Neural cell (in vitro differentiated cells): ENCODE data around the gene MOB3B. TPM values are rescaled to one million over a fixed set of nuclear protein-coding genes. Genes with fewer than 3 reads are reported as not detected.

Source experiments
- H2AFZ ChIP-seq: fragments of 200-600, 300-800 bp; sonication (generic), shearing (Covaris generic); 2 replicates; pipeline ENCODE4 v1.6.0; 2014; ENCODE audit warnings: low read depth, mild to moderate bottlenecking, antibody characterized with exemption, low read length, moderate library complexity
- H3F3A ChIP-seq: fragments of 200-600 bp; shearing (Covaris generic); 2 replicates; pipeline ENCODE4 v1.6.1; 2016; ENCODE audit warnings: mild to moderate bottlenecking, moderate library complexity, mixed read lengths, antibody characterized with exemption, low read length; ENCODE audit not compliant: insufficient read depth, poor library complexity, severe bottlenecking
- H3K27ac ChIP-seq: fragments of 200-600, 300-800 bp; sonication (generic), shearing (Covaris generic); 2 replicates; pipeline ENCODE4 v1.5.1; 2014; ENCODE audit warnings: mild to moderate bottlenecking, low read length, moderate library complexity
- H3K27me3 ChIP-seq: fragments of 300-800, 200-600 bp; sonication (generic), shearing (Covaris generic); 2 replicates; pipeline ENCODE4 v1.6.0; 2014; ENCODE audit warnings: mild to moderate bottlenecking, low read depth, low read length, moderate library complexity; ENCODE audit not compliant: insufficient read depth
- H3K36me3 ChIP-seq: fragments of 300-800, 200-600 bp; sonication (generic), shearing (Covaris generic); 2 replicates; pipeline ENCODE4 v1.5.1; 2014; ENCODE audit warnings: mild to moderate bottlenecking, antibody characterized with exemption, low read length, moderate library complexity; ENCODE audit not compliant: insufficient read depth
- H3K4me2 ChIP-seq: fragments of 300-800, 200-600 bp; sonication (generic), shearing (Covaris generic); 2 replicates; pipeline ENCODE4 v1.6.0; 2014; ENCODE audit warnings: mild to moderate bottlenecking, low read length
- H3K4me3 ChIP-seq: fragments of 300-800, 200-600 bp; sonication (generic), shearing (Covaris generic); 2 replicates; pipeline ENCODE4 v1.5.1; 2014; ENCODE audit warnings: mild to moderate bottlenecking, low read length, moderate library complexity
- H3K79me2 ChIP-seq: fragments of 200-600 bp; shearing (Covaris generic); replicated peaks from 2 replicates; pipeline ENCODE4 v1.6.0; 2014; ENCODE audit warnings: mild to moderate bottlenecking, low read length, moderate library complexity; ENCODE audit not compliant: insufficient read depth
- H3K9ac ChIP-seq: fragments of 300-800, 200-600 bp; sonication (generic), shearing (Covaris generic); 2 replicates; pipeline ENCODE4 v1.6.1; 2016; ENCODE audit warnings: mild to moderate bottlenecking, low read length, mixed read lengths
- H3K9me2 ChIP-seq: fragments of 200-600 bp; shearing (Covaris generic); 2 replicates; pipeline ENCODE4 v1.6.1; 2016; ENCODE audit warnings: mild to moderate bottlenecking, low read length, mixed read lengths; ENCODE audit not compliant: insufficient read depth
- H3K9me3 ChIP-seq: fragments of 200-600, 300-800 bp; sonication (generic), shearing (Covaris generic); 2 replicates; pipeline ENCODE4 v1.6.1; 2016; ENCODE audit warnings: mild to moderate bottlenecking, mixed run types, low read length, moderate library complexity, mixed read lengths
- H4K20me1 ChIP-seq: fragments of 200-600 bp; shearing (Covaris generic); 2 replicates; pipeline ENCODE4 v1.6.1; 2016; ENCODE audit warnings: mild to moderate bottlenecking, mixed run types; ENCODE audit not compliant: insufficient read depth
- CTCF ChIP-seq: fragments of 450-650 bp; IDR thresholded peaks from 2 replicates; pipeline ENCODE4 v1.5.1; 2014; ENCODE audit warnings: antibody characterized with exemption, mild to moderate bottlenecking, moderate library complexity; ENCODE audit not compliant: poor library complexity, severe bottlenecking
- EP300 ChIP-seq: fragments of 450-650 bp; conservative IDR thresholded peaks from 2 replicates; pipeline ENCODE4 v1.6.1; 2014; ENCODE audit warnings: antibody characterized with exemption, mild to moderate bottlenecking, moderate library complexity; ENCODE audit not compliant: poor library complexity, severe bottlenecking
- EZH2 ChIP-seq: fragments of 200-600, 300-800 bp; shearing (Covaris generic), sonication (generic); IDR thresholded peaks from 2 replicates; pipeline ENCODE4 v1.6.1; 2014; ENCODE audit warnings: antibody characterized with exemption, low read length, borderline replicate concordance, mild to moderate bottlenecking; ENCODE audit not compliant: insufficient read depth, poor library complexity, severe bottlenecking
- POLR2AphosphoS5 ChIP-seq: IDR thresholded peaks from 2 replicates; pipeline ENCODE4 v1.6.1; 2012
- RAD21 ChIP-seq: fragments of 450-650 bp; conservative IDR thresholded peaks from 2 replicates; pipeline ENCODE4 v1.6.1; 2014; ENCODE audit warnings: antibody characterized with exemption, mild to moderate bottlenecking, moderate library complexity
- REST ChIP-seq: IDR thresholded peaks from 2 replicates; pipeline ENCODE4 v1.6.1; 2012; ENCODE audit warnings: borderline replicate concordance
- SMC3 ChIP-seq: fragments of 450-650 bp; conservative IDR thresholded peaks from 2 replicates; pipeline ENCODE4 v1.6.1; 2014; ENCODE audit warnings: antibody characterized with exemption, mild to moderate bottlenecking, moderate library complexity; ENCODE audit not compliant: poor library complexity
- TAF1 ChIP-seq: IDR thresholded peaks from 2 replicates; pipeline ENCODE4 v1.6.1; 2012; ENCODE audit warnings: low read depth
- polyA plus RNA-seq: library from polyadenylated mRNA; depleted of rRNA; stranded (reverse); fragments of >200 nt; gene quantifications from 2 replicates; pipeline ENCODE4 v1.2.3, GENCODE V29; 2014

Gene MOB3B
- polyA plus RNA-seq, 1 donor from 2014 or later: 1.8 TPM

GRCh38 chr9:27293996-27294395 is 235.6 kb downstream of the MOB3B start:
- H3K9me2 ChIP-seq: no peaks in the 10 kb centered on the region
- H3K36me3 ChIP-seq: no peaks in the 10 kb centered on the region
- H4K20me1 ChIP-seq: no peaks in the 10 kb centered on the region

GRCh38 chr9:27292659-27293405 is 236.8 kb downstream of the MOB3B start:
- H3K27me3 ChIP-seq: no peaks in the 10 kb centered on the region
- H2AFZ ChIP-seq: no peak overlapping the region
- H3F3A ChIP-seq: no peaks in the 10 kb centered on the region
- no peaks in the 10 kb centered on the region for H3K79me2 ChIP-seq
- H3K9me3 ChIP-seq: no peaks in the 10 kb centered on the region
- H3K4me3 ChIP-seq: no peak overlapping the region
- TF ChIP-seq POLR2AphosphoS5 (no peak), REST (no peak), RAD21 (no peak), SMC3 (no peak), EP300 (no peak)
- H3K36me3 ChIP-seq: no peaks in the 10 kb centered on the region
- no peak overlapping the region for H3K27ac ChIP-seq
- H3K4me2 ChIP-seq: no peak overlapping the region
- no peak overlapping the region for H3K9ac ChIP-seq
- no peaks in the 10 kb centered on the region for H3K9me2 ChIP-seq
- H4K20me1 ChIP-seq: no peaks in the 10 kb centered on the region

More at GRCh38 chr9:27293996-27294395, 235.6 kb downstream of the MOB3B start:
- Histone ChIP-seq H3K9me3 (no peaks in the 10 kb centered on the region), H3K79me2 (no peaks in the 10 kb centered on the region), H3F3A (no peaks in the 10 kb centered on the region), H2AFZ (no peak overlapping the region), H3K27ac (no peak overlapping the region), H3K9ac (no peak overlapping the region), H3K27me3 (no peaks in the 10 kb centered on the region), H3K4me3 (no peak overlapping the region), H3K4me2 (no peak overlapping the region)
- TF ChIP-seq CTCF (no peak), REST (no peak), TAF1 (no peak), EZH2 (no peak), EP300 (no peak), SMC3 (no peak)
